ENCODE results near the gene TPPP3.
A peak's percentile ranks its signal among the peaks of the same experiment; 100 is the strongest.

The TPPP3 gene

DNA sequence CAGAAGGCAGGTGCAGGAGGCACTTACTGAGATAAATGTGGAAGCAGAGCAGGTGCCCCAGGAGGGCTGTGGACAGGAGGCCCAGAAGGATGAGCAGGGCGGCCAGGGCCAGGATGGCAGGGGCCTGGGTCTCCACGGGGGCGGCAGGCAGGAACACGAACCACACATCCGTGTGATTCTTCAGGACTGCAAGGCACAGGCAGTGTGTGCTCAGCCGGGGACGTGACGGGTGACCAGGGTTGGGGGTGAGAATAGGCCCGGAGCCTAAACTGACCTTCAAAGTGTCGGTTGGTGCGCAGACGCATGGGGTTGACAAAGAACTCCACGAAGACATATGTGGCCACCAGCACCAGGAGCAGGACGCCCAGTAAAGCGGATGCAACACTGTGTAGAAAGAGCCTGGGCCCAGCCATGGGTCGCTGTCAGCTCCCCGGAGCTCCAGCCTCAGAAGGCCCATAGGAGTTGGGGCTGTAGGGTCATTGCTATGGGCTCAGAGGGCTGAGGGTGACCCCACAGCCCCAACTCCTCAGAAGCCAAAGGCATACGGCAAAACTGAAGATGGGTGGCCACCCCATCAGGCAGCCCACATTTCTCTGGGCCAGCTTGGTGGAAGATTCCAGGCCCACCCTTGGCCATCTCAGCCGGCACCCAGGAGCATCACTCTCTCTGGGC, 5.4 kb upstream of the TPPP3 start:
- TF ChIP-seq L3MBTL2 (conservative IDR thresholded peaks at IDR 0.05) = no peak
- no peak for TF ChIP-seq ELF4 (IDR thresholded peaks at IDR 0.05)
- TF ChIP-seq PKNOX1 (IDR thresholded peaks at IDR 0.05) = no peak
- TF ChIP-seq BHLHE40 (IDR thresholded peaks at IDR 0.05; ENCODE audit: borderline replicate concordance) = no peak
- no peak for TF ChIP-seq SUZ12 (IDR thresholded peaks at IDR 0.05)
- TF ChIP-seq SP1 (IDR thresholded peaks at IDR 0.05) = no peak
- no peak for TF ChIP-seq FOXK2 (IDR thresholded peaks at IDR 0.05)
- no peak for TF ChIP-seq FOXA1 (IDR thresholded peaks at IDR 0.05)
- TF ChIP-seq LEF1 (IDR thresholded peaks at IDR 0.05; ENCODE audit: borderline replicate concordance) = no peak
- POLR2A ChIA-PET = no interaction called here
- CTCF ChIA-PET = interaction anchor here (0.6 kb wide), 1 partner anchor 32 kb away, joined by 3 read pairs; no protein-coding TSS in a partner anchor
- no peak for DNase-seq (ENCODE audit: extremely low spot score)

- ChIA-PET CTCF (no interaction called here), POLR2A (no interaction called here)
- DNase-seq (ENCODE audit: extremely low spot score) = no peak
- no peak for TF ChIP-seq FOXM1 (IDR thresholded peaks at IDR 0.05; ENCODE audit: borderline replicate concordance)
- TF ChIP-seq BHLHE40 (IDR thresholded peaks at IDR 0.05; ENCODE audit: borderline replicate concordance) = no peak
- no peak for TF ChIP-seq SUZ12 (IDR thresholded peaks at IDR 0.05)
- no peak for TF ChIP-seq ZNF384 (IDR thresholded peaks at IDR 0.05)
- TF ChIP-seq L3MBTL2 (conservative IDR thresholded peaks at IDR 0.05) = no peak
Measured at GRCh38 chr16:67397812-67398545, 4.7 kb upstream of the TPPP3 start.

DNA sequence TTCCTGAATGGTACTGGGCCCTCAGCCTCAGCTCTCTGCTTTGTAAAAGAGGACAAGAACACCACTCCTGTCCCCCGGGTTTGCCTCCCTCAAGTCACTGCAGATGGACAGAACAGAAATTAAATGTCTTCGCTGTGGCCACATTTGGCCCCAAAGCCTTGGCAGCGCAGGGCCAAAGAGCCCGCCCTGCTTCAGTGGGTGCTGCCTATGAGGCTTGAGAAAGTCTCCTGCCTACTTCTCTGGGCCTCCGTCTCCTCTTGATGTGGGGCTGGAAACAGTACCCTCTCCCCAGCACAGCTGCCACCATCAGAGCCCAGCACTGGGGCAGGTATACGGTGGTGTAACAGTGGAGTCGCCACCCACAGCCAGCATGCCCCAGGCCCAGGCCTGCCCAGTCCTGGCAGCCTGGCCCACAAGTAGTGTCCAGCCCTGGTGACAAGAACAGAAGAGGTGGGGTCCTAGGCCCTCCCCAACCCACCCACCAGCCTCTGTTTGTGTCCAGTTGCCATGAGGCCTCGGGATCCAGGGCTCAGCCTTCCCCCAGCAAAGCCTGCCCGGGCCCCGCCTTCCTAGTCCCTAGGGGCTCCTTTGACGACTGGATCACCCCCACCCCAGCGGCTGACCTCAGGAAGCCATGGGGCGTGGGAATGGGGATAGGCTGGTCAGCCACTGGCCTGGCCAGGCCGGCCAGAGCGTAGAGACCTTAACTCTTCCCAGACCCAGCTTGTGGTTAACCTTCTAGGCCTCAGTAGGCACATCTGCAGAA, 3.9 kb upstream of the TPPP3 start:
- no peak for TF ChIP-seq SP1 (IDR thresholded peaks at IDR 0.05)
- DNase-seq (ENCODE audit: extremely low spot score) = no peak
- ChIA-PET POLR2A (no interaction called here), CTCF (no interaction called here)

GRCh38 chr16:67396159-67397035, 3.1 kb upstream of the TPPP3 start:
- DNase-seq (ENCODE audit: extremely low spot score) = peak; percentile 43
- ChIA-PET POLR2A (no interaction called here), CTCF (interaction anchor here (0.7 kb wide), 1 partner anchor 11 kb away, joined by 4 read pairs; no protein-coding TSS in a partner anchor)
- no peak for TF ChIP-seq HDGF (IDR thresholded peaks at IDR 0.05; ENCODE audit: borderline replicate concordance)
- TF ChIP-seq ARNT (IDR thresholded peaks at IDR 0.05) = no peak
- TF ChIP-seq LEF1 (IDR thresholded peaks at IDR 0.05; ENCODE audit: borderline replicate concordance) = no peak
- no peak for TF ChIP-seq ZNF384 (IDR thresholded peaks at IDR 0.05)
- no peak for TF ChIP-seq FOXM1 (IDR thresholded peaks at IDR 0.05; ENCODE audit: borderline replicate concordance)
- TF ChIP-seq SUZ12 (IDR thresholded peaks at IDR 0.05) = no peak
- no peak for TF ChIP-seq L3MBTL2 (conservative IDR thresholded peaks at IDR 0.05)
- no peak for TF ChIP-seq NFRKB (IDR thresholded peaks at IDR 0.05)
- TF ChIP-seq PKNOX1 (IDR thresholded peaks at IDR 0.05) = no peak
- TF ChIP-seq ELF4 (IDR thresholded peaks at IDR 0.05) = no peak
- TF ChIP-seq FOXA1 (IDR thresholded peaks at IDR 0.05) = no peak
- no peak for TF ChIP-seq BHLHE40 (IDR thresholded peaks at IDR 0.05; ENCODE audit: borderline replicate concordance)
- TF ChIP-seq CTBP1 (IDR thresholded peaks at IDR 0.05; ENCODE audit: borderline replicate concordance) = no peak
- no peak for TF ChIP-seq TARDBP (IDR thresholded peaks at IDR 0.05)

DNA sequence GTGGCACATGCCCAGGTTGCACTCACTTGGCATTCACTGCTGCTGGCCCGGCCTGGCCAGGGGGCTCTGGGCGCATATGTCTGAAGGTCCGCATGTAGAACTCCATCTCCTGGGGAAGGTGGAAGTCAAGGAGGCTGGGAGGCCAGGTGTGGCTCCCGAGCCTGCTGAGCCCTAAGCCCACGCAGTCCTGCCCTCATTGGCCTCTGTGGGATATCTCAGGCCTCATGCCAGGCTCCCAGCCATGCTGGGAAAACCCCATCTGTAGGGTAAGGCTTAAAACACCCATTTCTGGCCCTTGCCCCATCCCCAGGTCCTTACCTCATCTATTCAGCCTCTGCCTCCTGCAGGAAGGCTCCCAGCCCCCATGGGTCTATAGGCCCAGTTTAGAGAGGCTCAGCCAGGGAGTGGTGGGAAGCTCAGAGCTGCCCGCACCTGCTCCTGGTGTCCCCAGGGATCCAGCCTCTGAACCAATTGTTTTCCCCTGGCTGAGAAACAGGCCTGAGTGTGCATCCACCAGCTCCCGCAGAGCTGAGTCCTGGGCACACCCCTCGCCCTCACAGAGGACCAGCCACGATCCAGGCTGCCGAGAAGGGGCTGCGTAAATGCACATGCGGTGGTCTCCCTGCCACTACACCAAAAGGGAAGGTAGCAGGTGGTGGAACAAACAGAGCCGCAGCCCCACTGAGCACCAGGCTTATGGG, 2.3 kb upstream of the TPPP3 start:
- TF ChIP-seq FOXK2 (IDR thresholded peaks at IDR 0.05) (no peak), TARDBP (IDR thresholded peaks at IDR 0.05) (no peak), ZNF384 (IDR thresholded peaks at IDR 0.05) (no peak), CTBP1 (IDR thresholded peaks at IDR 0.05; ENCODE audit: borderline replicate concordance) (no peak), ARNT (IDR thresholded peaks at IDR 0.05) (no peak)
- ChIA-PET CTCF (interaction anchor here (0.7 kb wide), 2 partner anchors 12 to 92 kb away, joined by 3 to 4 read pairs; no protein-coding TSS in a partner anchor), POLR2A (no interaction called here)
- DNase-seq (ENCODE audit: extremely low spot score) = no peak

GRCh38 chr16:67395105-67395457, 1.8 kb upstream of the TPPP3 start:
- ChIA-PET CTCF (interaction anchor here (0.7 kb wide), 1 partner anchor 93 kb away, joined by 3 read pairs; no protein-coding TSS in a partner anchor), POLR2A (no interaction called here)
- TF ChIP-seq FOXA1 (IDR thresholded peaks at IDR 0.05) = no peak
- TF ChIP-seq CTBP1 (IDR thresholded peaks at IDR 0.05; ENCODE audit: borderline replicate concordance) = no peak
- TF ChIP-seq ELF4 (IDR thresholded peaks at IDR 0.05) = no peak
- no peak for TF ChIP-seq TARDBP (IDR thresholded peaks at IDR 0.05)
- no peak for TF ChIP-seq ARNT (IDR thresholded peaks at IDR 0.05)
- TF ChIP-seq HDGF (IDR thresholded peaks at IDR 0.05; ENCODE audit: borderline replicate concordance) = no peak
- TF ChIP-seq L3MBTL2 (conservative IDR thresholded peaks at IDR 0.05) = no peak
- TF ChIP-seq NFRKB (IDR thresholded peaks at IDR 0.05) = no peak
- TF ChIP-seq PKNOX1 (IDR thresholded peaks at IDR 0.05) = no peak
- TF ChIP-seq FOXM1 (IDR thresholded peaks at IDR 0.05; ENCODE audit: borderline replicate concordance) = no peak
- no peak for TF ChIP-seq SP1 (IDR thresholded peaks at IDR 0.05)
- no peak for TF ChIP-seq FOXK2 (IDR thresholded peaks at IDR 0.05)
- TF ChIP-seq ZNF384 (IDR thresholded peaks at IDR 0.05) = no peak
- no peak for TF ChIP-seq SUZ12 (IDR thresholded peaks at IDR 0.05)
- no peak for TF ChIP-seq LEF1 (IDR thresholded peaks at IDR 0.05; ENCODE audit: borderline replicate concordance)
- no peak for TF ChIP-seq BHLHE40 (IDR thresholded peaks at IDR 0.05; ENCODE audit: borderline replicate concordance)
- no peak for DNase-seq (ENCODE audit: extremely low spot score)

Data from HEK293T (cell line).